HG02642 (cell line): ENCODE results near the gene GPALPP1.
"Not testable (repeated sequence)": the region's sequence is repeated elsewhere in the genome, so short reads cannot be mapped to it uniquely, and the experiment has no call there.

Experiments used
- ATAC-seq: cut with Tn5 transposase; IDR thresholded peaks from one replicate; pipeline ENCODE4 v1.9.1; 2021; ENCODE audit warnings: mild to moderate bottlenecking; ENCODE audit not compliant: unreplicated experiment, poor library complexity

The GPALPP1 gene, protein sequence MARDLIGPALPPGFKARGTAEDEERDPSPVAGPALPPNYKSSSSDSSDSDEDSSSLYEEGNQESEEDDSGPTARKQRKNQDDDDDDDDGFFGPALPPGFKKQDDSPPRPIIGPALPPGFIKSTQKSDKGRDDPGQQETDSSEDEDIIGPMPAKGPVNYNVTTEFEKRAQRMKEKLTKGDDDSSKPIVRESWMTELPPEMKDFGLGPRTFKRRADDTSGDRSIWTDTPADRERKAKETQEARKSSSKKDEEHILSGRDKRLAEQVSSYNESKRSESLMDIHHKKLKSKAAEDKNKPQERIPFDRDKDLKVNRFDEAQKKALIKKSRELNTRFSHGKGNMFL

DNA sequence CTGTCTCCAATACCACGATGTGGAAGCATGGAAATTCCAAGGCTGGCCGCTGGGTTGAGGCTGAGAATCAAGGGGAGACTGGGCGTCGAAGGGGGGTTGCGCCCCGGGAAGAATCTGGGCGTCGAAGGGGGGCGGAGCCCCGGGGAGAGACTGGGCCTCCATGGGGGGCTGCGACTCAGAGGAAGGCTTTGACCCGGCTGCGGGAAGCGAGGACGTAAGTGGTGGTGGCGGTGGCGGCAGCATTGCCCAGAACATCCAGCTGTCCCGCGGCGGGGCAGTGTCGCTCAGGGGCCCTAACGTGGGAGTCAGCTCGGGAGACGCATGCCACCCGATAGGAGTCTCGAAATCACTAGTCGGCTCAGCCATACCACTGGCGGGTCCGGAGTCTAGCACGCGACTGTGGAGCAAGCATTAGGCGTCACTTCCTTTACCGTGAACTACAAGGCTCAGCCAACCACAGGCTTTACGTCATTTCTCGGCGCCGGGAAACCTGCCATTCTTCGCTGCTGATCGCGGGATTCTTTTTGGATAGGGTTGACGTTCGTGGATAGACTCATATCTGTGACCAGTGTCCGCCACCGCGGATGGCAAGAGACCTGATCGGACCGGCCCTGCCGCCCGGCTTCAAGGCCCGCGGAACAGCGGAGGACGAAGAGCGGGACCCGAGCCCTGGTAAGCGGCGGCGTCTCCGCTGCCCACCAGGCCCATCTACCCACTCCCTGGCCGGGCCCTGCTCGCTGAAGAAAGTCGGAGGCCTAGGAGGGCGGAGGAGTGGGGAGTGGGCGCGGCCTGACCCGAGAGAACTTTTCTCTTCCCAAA is at the start of gene GPALPP1, which contains the start of gene NUFIP1:
GPALPP1 (plus strand) TSS at position 468 of the 819 bp plus-strand sequence; CDS start at position 585, 117 bp downstream.
NUFIP1 (minus strand) TSS at position 401 of the 819 bp plus-strand sequence; CDS start at position 366, 35 bp downstream.
- peak; percentile 98 for ATAC-seq

DNA sequence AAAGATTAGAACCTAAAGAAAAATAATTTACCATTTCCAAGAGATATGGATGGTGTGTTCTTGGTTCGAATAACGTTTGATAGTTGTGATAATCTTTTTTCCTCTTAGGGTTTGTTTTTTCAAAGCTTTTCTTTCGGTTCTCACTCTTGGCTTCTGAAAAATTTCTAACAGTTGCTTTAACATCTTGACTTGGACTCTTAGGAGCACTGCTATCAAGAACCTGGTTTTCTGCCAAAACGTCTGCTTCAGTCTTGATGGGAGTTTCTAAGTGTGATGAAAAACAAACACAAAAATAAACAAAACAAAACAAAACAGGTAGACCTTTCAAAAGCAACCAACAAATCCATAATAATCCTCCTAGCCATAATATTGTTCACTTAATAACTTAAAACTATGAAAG is 45.9 kb upstream of the GPALPP1 start:
- ATAC-seq, result not testable (repeated sequence)

DNA sequence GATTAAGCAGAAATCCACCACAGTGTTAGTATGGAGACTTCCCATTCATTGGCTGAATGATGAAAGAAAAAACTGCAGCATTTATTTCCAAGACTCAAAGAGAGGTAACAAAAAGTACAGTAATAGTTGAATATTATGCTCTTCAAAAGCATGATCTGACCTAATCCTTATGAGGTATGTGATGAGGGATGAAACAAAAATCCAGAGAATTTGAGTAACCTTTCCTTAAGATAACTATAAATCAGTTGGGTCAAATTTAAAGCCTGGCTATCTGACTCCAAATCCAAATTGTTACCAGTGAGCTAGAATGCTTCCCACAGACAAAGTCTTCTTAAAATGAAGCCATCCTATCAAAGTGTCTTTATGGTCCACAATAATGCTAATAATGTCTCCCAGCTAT is 38.2 kb upstream of the GPALPP1 start:
- no peak for ATAC-seq

DNA sequence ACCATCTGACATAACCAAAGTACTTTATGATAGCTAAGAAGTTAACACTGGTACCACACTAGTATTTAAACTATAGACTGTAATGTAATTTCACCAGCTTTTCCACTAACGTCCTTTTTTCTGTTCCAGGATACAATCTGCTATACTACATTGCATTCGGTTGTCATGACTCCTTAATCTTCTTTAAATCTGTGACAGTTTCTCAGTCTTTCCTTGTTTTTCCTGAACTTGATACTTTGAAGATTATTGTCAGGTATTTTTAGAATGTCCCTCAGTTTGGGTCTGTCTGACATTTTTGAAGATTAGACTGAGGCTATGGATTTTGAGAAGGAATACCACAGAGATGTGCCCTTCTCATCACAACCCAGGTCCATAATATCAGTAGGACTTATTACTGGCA is 36.7 kb upstream of the GPALPP1 start:
- ATAC-seq, result no peak

DNA sequence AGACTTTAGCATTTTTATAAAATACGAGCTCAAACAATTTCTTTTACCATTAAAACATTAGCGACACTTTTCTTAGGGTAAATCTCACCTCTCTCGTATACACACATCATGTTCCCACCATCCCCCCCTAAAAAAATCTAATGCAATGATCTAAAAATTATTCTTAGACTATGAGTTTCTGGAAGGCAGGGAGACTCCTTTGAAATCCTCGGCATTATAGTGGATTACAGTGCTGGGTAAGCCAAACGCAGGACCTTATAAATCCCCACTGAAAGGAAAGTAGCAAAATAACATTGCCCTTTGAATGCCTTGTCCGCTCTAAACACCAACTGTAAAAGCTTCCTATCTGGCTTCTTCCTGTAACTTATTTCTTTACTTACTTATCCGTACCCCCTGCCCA is 35.1 kb upstream of the GPALPP1 start:
- ATAC-seq, result no peak

DNA sequence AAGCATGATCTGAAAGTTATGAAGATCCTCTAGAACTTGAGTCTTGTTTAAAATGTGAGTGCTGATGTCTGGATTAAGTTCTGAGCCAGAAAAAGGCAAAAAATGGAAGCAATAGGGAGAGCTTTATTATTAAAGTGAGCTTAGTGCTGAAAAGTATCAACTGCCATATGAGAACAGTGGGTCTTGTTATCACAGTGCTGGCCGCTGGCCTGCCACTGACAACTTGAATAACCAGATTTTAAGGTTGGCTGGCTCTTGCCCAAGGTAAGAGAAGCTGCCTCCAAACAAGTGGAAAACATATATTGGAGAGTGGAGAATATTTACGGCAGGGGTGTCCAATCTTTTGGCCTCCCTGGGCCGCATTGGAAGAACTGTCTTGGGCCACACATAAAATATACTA is 33.9 kb upstream of the GPALPP1 start:
- ATAC-seq, result no peak

DNA sequence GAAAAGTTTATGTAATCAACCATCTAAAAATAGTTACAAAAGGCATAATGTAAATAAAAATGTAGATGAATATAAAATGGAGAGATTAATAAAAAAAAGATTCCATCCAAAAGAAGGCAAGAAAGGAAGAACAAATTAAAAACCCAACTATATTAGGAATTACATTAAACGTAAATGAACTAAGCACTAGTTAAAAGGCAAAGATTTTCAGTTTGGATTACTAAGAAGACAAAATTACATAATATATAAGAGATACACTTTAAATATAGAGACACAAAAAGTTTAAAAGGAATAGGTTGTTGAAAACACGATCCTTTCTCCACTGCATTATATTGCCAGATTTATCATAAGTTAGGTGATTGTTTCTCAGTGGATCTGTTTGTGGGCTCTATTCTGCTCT is 27.3 kb upstream of the GPALPP1 start:
- no peak for ATAC-seq

DNA sequence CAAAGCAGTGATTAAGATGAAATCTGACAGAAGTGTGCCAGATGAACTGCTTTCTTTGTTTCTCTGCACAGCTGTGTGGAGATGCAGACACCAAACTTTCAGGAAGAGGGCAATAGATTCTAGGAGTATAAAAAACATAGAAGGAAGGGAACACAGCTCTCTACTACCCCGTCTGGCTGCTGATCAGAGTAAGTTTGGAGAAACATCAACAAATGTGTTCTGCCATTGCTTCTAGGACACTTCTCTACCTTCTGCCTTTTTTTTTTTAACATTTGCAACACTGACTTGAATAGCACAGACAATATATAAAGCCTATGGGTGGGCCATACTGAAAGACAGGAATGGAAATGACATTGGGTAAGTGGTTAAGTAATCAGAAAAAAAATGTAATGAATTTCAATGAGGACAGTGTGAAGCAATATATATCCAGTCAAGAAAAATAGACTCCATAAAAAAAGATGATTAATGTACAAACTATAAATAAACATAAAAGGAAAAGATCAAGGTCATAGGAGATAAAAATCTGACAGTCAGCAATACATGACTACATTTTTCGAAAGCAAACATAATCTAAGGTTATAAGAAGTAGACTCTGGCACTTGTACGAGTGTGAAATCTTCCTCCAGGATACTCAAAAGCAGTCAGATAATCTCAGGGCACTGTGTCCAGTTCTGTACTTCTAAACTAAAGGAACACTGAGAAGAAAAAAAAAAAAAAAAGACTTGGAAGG is 21.5 kb upstream of the GPALPP1 start:
- ATAC-seq, result no peak

DNA sequence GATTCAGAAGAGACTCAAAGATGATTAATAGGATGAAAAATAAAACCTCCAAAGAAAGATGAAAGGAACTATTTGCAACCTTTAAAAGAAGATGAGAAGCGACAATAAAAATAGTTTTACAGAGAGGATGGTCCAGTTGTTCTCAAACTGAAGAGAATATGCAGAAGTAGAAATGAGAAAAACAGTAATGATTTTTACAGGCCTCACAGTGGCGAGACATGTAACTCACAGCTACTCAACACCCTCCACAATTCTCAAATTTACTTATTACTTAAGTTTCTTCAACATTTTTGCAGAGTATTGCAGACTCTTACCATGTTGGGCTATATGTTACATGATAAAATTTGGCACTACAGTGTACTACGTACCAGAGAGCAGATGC is 20.9 kb upstream of the GPALPP1 start:
- ATAC-seq, result no peak

DNA sequence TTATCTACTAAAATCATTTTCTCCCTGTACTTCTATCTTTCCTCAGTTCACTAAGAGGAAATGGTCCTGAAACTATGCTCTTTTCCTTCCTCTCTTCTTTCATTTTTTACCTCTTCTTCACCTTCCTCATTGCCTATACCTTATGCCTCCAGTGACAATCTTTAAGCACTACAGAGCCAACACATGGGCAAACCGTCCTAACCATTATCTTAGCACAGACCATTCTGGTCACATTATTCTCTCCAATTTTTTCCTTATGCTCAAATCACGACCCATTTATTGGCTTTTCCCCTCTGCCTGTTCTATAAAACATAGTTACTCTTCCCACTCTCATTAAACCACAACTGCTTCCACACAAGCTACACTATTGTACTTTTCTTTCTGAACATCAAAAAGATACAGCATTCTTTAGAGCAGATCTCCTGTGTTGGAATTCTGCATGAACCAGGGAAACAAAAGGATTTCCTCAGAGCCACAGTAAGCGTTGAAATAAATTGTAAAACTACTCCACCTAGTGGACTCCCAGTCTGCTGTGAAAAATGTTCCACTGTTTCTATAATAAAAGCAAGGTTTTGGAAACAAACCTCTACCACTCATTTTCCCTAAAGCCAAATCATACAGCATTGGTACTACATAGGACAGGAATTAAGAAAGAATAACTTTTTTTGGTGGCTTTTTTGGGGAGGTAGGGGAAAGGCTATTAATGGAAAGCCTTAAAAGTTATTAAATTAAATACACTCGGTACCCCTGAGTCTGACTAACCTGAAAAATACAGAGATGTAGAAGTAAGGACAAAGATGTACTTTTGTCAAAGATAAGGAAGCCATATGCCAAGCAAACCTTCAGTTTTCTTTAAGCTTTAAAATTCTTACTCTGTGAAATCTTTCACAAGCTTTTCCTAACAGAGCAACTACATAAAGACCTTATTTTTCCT is 19.5 kb upstream of the GPALPP1 start:
- ATAC-seq, result no peak

DNA sequence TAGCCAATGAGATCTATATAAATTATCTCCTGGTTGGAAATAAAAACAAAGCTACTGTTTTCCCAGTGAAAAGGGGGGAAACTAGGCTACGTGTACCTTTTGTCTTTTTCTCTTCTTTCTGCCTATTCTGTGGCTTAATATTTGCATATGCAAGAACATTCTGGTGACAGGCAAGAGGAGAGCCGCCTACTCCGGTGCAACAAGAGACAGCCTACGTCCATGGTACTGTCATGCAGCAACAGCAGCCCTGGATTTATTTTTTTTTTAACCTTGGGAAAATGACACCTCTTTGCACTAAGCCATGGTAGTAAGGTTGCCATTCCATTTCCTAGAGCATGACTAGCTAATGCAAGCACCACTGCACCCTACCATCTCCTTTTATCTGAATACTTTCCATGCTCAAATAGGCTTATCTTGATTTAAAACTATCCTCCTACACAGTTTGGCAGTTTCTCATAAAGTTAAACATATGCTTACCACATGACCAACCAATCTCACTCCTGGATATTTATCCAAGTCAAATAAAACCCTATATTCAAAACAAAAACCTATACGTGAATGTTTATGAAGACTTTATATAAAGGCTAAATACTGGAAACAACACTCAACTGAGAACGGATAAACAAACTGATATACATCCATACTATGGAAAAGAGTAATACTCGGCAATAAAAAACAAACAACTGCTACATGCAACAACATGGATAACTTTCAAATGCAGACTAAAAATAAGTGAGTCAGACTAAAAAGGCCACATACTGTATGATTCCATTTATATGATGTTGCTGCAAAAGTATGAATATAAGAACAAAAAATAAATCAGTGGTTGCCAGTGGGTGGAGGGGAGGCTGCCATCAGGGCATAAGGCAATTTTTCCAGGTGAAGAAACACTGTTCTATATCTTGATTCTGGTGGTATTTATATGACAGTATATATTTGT is 17.4 kb upstream of the GPALPP1 start:
- ATAC-seq, result no peak

DNA sequence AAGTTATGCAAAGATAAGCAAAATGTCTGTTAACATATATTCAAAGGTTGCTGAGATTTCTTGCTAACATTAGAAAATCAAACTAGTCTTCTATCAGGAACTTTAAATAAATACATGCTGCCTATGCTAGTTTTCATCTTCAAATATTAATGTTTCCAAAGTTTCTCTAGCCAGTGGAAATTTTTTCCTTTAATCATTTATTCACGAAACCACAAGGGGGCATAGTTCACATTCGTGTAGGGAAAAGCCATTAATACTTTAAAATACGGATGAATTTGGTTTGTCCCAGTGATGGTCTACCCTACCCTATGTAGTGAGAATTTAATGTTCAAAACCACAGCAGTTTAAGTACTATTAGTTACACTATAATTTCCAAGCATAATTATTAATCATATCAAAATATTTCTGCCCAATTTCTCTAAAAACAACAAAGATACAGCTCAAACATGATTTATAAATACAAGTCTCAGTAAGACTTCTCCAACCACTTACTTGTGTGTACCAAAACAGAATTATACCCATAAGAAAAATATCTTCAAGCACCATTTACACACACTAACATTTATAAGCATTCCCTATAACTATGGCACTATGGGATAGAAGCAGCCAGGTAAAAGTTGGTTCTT is 16.3 kb upstream of the GPALPP1 start:
- no peak for ATAC-seq

DNA sequence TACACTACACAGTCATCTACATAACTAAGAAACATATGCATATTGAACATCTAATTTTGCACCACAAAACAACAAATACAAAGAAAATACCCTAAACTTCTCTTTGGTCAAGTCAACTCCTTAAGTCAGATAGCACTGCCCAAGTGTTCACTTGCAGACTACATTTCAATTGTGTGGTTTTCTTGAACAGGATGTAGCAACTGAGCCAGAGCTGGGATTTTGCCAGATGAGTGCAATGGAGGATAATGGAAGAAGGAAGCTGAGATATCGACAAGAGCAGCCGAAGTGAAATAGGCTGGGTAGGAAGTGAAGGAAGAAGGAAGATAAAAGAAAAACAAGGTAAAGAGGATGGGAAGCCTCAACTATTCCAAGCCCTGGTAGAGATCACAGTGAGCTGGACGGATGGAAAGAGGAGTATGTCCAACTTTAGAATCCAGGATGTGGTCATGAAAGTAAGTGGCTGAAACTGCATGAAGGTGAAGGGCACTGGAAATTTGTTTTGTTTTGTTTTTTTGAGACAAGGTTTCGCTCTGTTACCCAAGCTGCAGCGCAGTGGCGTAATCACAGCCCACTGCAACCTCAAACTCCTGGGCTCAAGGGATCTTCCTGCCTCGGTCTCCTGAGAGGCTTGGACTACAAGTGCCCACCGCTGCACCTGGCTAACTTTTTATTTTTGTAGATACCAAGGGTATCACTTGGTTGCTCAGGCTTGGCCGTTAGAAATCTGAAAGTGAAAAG is 15.1 kb upstream of the GPALPP1 start:
- ATAC-seq, result peak; percentile 70

DNA sequence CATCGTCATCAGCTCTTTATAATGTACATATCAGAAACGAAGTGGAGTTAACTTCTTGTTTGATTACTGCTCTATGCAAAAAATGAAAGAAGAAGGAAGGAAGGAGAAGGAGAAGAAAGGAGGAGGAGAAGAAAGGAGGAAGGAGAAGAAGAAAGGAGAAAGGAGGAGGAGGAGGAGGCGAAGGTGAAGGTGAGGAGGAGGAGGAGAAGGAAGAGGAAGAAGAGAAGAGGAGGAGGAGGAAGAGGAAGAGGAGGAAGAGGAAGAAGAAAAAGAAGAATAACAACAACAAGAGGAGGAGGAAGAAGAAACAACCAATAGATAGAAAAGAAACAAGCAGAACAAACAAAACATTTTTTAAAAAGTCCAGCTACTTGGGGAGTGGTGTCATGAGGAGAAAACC is 13.1 kb upstream of the GPALPP1 start:
- ATAC-seq, result no peak

DNA sequence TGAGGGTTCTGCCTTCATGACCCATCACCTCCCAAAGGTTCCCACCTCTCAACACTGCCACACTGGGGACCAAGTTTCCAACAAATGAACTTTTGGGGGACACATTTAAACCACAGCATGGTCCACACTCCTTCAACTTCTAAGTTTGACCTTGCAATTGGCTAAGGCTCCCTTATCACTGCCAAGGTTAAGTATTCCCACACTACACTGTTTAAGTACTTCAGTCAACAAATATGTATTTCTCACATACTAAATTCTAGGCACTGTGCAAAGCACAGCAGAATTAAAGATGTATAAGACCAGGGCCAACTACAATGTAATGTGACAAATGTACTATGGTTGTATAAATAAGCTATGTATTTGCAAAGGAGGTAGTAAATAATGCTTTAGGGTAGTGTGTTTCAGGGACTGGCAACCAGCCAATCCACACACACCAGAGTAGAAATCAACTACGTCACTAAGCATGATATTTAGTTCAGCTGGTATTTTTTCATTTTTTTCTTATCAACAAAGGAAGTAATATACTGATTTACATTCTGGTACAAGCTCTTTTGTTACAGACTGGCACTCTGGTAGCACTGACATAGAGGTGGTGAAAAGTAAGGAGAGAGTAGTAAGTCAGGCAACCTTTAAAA is 12.3 kb upstream of the GPALPP1 start:
- ATAC-seq, result no peak

DNA sequence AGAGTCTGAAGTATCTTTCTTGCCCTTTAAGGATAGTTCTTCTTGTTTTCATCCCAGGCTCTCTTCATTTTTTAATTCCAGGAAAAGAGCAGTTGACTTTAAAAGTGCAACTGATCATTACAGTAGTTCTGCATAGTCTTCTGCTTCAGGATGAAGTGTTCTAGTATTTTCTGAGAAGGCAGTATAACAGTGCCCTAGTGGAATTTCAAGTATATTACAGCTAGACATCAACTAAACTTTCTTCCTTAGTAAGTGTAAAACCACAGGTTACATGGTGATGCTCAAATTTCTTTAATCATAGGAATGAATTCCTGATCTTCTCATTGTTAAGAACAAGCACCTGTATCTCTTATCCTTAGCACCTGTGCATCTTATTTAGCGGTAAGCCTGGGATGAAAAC is 11.0 kb upstream of the GPALPP1 start:
- ATAC-seq, result no peak

DNA sequence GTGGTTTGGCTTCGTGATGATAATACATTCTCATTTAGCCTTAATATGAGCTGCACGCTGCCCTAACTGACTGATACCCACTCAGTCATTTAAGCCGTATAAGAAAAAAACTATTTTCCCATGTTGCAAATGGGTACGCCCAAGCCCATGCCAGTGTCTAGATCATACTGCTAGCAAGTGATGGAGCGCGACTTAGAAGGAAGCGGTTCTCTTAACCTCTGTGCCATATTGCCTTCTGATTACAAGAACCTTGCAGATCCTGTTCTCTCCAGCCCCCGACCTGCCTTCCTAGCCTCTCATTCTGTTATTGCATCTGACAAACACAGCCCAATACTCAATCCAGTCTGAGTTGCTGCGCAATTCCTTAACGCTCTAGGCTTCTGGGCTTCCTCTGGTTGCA is 603 bp downstream of the GPALPP1 start:
- peak; percentile 6 for ATAC-seq
